Measurements from ENCODE around the gene TAOK2. TPM values are rescaled to one million over a fixed set of nuclear protein-coding genes. Genes with fewer than 3 reads are reported as not detected.
A peak's percentile ranks its signal among the peaks of the same experiment; 100 is the strongest.

The TAOK2 gene
- total and polyA plus RNA-seq, 2 of the 13 experiments (the other 11 are each of a cell fraction or from before 2014, with no cell fraction given), result 17.4 to 43.2 TPM

DNA sequence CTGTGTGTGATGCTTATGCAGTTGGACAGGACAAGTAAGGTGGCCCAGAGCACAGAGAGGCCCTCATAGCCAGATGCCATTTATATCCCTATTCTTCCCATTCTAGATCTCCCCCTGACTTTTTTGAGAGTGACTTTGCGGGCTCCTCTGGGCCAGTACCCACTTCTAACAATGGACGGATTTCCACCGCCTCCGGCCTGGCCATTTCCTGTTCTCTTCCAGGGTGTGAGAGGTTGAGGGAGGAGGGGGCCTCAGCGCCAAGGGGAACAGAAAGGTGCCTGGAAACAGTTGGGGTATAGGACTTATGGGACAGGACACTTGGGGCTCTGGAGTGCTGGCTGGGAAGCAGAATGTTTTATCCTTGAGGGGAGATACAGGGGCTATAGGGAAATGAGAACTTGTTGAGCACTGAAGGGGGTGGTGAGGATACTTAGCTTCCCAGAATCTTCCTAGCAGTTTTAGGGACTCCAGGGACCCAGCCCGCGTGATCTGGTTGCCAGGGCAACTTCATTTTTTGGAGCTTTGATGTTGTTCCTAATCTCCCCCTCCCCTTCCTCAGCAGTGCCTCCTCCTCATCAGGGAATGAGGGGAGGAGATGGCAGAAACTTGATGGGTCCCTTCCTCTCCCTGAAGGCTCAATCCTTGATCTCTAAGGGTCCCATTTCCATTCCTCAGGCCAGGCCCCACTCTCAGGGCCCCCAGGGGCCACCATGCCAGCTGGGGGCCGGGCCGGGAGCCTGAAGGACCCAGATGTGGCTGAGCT is 3.6 kb downstream of the TAOK2 start:
- no peaks in the 10 kb centered on the region for H3K9me3 ChIP-seq (ENCODE audit: low read length)
- no TSS peak for BruUV-seq (replicated peaks)
- peaks cover 35 to 56% of the 10 kb centered on the region in 2 experiments for H3K36me3 ChIP-seq (replicated peaks in 1 of 2; ENCODE audit: control insufficient read depth in 1 of 2, insufficient read depth in 2 of 2, low read length in 2 of 2)
- 98% methylated on average over 7 of the region's 9 CpGs for WGBS (ENCODE audit: low lambda C conversion rate)
- in situ Hi-C loops (cut with HindIII; ENCODE audit: extremely low pct_ligation_motif_present, low pct_unique_long_range_greater_than_20kb), result no loop called here
- no peak overlapping the region for H3K9ac ChIP-seq (ENCODE audit: insufficient read depth, low read depth, low read length)
- TF ChIP-seq, protein P1, sequence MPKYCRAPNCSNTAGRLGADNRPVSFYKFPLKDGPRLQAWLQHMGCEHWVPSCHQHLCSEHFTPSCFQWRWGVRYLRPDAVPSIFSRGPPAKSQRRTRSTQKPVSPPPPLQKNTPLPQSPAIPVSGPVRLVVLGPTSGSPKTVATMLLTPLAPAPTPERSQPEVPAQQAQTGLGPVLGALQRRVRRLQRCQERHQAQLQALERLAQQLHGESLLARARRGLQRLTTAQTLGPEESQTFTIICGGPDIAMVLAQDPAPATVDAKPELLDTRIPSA (CRISPR knock-in tag; IDR thresholded peaks at IDR 0.05; ENCODE audit: borderline replicate concordance), result no peak
- TF ChIP-seq, protein P2, sequence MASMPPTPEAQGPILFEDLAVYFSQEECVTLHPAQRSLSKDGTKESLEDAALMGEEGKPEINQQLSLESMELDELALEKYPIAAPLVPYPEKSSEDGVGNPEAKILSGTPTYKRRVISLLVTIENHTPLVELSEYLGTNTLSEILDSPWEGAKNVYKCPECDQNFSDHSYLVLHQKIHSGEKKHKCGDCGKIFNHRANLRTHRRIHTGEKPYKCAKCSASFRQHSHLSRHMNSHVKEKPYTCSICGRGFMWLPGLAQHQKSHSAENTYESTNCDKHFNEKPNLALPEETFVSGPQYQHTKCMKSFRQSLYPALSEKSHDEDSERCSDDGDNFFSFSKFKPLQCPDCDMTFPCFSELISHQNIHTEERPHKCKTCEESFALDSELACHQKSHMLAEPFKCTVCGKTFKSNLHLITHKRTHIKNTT (CRISPR knock-in tag; IDR thresholded peaks at IDR 0.05), result no peak
- TF ChIP-seq MED13 (CRISPR knock-in tag; IDR thresholded peaks at IDR 0.05) (no peak), NR2F1 (CRISPR knock-in tag; IDR thresholded peaks at IDR 0.05) (no peak), ZBTB42 (CRISPR knock-in tag; IDR thresholded peaks at IDR 0.05) (no peak), SIN3A (IDR thresholded peaks at IDR 0.05; ENCODE audit: borderline replicate concordance, low read depth, low read length) (no peak)
- peaks cover 38% of the 10 kb centered on the region for H3K79me2 ChIP-seq (ENCODE audit: insufficient read depth, low read length)
- no peak overlapping the region for H2AFZ ChIP-seq (ENCODE audit: low read length)
- peak overlapping the region; percentile 93; the same call in 1 of the 2 replicates for H3K4me2 ChIP-seq (ENCODE audit: low read depth, low read length)
- H3K4me1 ChIP-seq (ENCODE audit: insufficient read depth, low read length), result peaks cover 30% of the 10 kb centered on the region
- no peak overlapping the region for H3K4me3 ChIP-seq (replicated peaks in 1 of 3; ENCODE audit: insufficient read depth in 1 of 3, low read depth in 2 of 3, low read length in 3 of 3)
- no peak for FAIRE-seq
- POLR2A ChIA-PET, result interaction anchor here (1.1 kb wide), 1 partner anchor 52 kb away, joined by 3 read pairs; the partner anchor contains the start of gene KCTD13
- no peak for DNase-seq (ENCODE audit: low spot score)
- CTCF ChIA-PET (ENCODE audit: low intra/inter-chr PET ratio, low total read pairs), result no interaction called here
- no peak for ATAC-seq
- H3K27ac ChIP-seq (ENCODE audit: extremely low read length, insufficient read depth, low read length), result no peak overlapping the region
- peaks cover 23% of the 10 kb centered on the region for H4K20me1 ChIP-seq (ENCODE audit: insufficient read depth, low read length)
- intact Hi-C loops (cut with micrococcal nuclease; ENCODE audit: unreplicated experiment), result no loop called here
- no peaks in the 10 kb centered on the region; a peak in 1 of 5 replicates for H3K27me3 ChIP-seq (ENCODE audit: control insufficient read depth in 1 of 2, insufficient read depth in 2 of 2, low read length in 2 of 2)

Data from HepG2 (cell line).